ENCODE data around the gene MAPT.

MAPT gene

DNA sequence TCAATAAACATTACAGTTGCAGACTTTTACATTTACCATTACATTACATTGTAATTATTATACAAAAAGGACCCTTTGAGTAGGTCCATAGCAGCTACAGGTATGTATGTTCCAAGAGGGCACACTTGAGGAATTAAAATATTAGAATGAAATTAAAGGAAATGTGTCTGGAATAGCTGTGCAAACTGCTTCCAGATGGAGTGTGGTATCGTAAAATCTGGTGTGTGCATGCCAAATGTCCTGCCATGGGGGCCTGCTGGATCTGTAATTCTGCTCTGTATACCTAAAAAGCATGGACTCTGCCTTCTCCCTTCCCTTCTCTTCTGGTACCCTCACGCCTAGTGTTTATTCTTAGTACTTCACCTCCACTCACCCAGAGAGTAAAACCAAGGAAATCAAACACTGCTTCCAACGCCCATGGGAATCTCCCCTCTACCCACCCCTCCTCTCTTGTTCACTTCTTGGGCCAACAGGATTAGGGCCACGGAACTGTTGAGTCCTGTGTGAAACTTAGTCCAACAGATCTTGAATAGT, 143.4 kb downstream of the MAPT start:
- no peak for DNase-seq

DNA sequence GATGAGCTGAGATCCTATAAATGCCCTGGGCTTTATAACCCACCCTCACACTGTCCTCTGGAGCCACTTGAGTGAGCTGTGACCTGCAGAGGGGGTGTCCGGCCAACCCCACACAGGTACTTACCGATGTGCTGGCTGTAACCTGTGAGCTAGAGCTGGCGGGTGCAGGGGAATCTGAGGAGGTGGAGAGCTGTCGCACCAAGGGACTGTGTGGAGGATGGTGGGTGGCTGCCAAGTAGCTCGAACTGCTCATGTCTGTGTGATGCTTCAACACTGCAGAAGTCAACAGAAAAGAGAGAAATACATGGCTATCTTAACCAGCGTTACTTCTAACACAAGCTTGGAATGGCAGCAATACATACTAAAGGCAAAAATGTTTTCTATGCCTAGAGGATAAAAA, 144.1 kb downstream of the MAPT start:
- no peak for DNase-seq

DNA sequence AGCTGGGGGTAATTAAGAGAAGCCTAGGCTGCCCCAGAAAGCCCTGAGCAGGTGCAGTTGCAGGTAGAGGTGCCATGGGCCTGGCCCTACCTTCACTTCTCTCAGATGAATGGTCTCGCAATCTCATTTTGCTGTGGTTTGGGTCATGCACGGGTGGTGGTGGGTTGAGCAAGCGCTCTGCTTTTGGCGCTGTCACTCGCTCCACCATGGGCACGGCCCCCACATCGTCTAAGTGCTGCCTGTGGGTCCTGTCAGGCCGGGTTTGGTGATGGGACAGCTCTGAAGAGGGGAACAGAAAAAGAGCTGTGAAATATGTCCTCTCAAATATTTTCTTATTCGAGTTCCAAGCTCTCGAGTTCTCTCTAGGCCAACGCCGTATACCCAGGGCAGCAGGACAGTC, 144.6 kb downstream of the MAPT start:
- no peak for DNase-seq

DNA sequence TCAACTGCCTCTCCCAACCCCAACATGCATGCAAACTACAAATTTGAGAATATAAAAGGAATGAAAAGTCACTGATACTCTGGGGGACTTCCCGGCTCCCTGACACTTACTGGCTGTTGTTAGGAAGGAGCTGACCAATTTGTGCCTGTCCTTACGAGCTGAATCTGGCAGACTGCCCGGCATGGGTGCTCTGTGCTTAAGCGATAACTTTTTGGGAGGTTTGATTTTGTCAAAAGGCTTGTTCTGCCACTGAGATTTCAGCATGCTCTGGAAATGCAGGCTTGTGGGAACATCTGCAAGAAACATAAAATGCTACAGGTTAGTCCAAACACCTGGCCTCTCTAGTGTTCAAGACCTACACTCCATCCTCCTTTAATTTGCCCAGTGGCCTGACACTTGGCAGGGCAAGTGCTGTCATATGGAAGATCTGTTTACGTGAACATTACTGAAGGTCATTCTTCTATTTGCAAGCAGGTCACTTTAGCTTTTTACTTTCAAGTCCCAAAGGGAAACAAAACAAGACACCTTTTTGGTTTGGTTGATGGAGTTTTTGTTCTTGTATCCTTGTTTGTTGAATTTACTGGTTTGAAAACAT, 145.3 kb downstream of the MAPT start:
- no peak for DNase-seq

GRCh38 chr17:46042246-46042645, 147.9 kb downstream of the MAPT start:
- DNase-seq: no peak

- DNase-seq: no peak
These were observed 148.6 kb downstream of the MAPT start for GRCh38 chr17:46042925-46043324.

- no peak for DNase-seq
These were observed 149.3 kb downstream of the MAPT start for GRCh38 chr17:46043606-46044005.

DNA sequence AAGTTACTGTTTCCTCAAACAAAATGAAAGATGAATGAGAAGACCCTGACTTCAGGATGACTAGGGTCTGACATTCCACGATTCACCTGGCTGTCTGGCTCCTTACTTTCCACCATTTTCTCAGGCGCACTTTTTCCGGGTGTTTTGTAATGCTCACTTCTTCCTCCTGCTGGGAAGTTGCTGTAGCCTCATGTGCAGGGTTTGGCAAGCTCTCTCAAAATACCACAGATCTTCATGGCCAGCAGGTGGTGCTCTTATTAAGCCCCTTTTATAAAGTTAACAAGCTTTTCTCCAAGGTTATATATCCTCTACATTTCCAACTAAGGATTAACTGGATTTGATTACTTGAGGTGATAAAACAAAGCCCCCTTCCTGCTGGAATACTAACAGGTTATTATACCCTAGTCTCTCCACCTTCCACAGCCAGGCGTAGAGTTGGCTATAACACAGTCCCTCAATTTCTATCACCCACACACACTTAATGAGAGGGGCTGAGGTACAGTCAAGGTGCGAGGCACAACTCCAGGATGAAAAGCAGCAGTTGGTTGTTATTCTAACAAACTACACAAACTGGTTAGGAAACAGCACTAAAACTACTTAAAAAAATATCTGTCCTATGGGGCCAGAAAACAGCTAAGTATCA, 150.1 kb downstream of the MAPT start:
- DNase-seq: peak; percentile 54

- no peak for DNase-seq
These were observed 150.6 kb downstream of the MAPT start for GRCh38 chr17:46044989-46045388.

DNA sequence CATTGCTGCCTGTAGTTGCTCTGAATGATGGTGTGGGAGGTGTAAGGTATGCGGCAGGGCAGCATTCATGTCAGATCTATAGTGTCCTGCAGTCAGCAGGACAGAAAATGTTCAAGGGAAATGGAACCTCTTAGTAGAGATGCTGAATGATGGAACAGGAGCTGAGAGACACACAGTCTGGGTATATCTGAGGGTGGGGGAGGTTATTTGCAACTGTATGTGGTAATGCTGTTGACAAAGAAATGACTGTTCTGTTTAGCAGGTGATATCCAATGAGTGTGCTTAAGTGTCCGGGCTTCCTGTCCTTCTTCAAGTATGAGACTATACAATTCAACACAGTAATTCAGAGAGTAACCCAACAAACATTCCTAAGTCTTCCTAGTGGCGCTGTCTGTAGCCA, 151.3 kb downstream of the MAPT start:
- no peak for DNase-seq

DNA sequence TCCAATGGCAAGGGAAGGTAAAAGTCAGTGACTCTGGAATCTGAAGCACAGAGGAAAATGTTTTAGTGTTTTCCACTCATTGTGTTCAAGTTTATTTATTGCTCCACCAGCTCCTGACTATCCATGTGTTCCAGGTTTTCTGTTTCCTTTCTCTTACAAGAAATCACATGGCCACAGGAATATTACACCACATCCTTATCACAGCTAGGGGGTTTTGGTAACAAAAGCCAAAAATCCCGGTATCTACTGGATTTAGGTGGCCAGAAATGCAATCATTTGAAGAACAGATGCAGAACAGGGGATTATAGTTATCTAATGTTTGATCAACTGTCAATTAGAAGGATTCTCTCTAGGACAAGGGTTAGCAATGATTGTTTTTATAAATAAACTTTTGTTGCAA, 152.6 kb downstream of the MAPT start:
- DNase-seq: no peak

DNA sequence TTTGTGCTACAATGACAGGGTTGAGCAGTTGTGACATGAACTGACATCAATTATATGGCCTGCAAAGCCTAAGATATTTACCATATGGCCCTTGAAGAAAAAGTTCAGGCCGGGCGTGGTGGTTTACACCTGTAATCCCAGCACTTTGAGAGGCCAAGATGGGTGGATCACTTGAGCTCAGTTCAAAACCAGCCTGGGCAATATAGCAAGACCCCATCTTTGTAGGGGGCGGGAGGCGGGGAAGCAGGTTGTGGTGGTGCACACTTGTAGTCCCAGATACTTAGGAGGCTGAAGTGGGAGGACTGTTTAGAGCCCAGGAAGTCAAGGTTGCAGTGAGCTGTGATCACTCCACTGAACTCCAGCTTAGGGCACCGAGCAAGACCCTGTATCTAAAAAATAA, 153.0 kb downstream of the MAPT start:
- no peak for DNase-seq

- no peak for DNase-seq
These were observed 153.5 kb downstream of the MAPT start for GRCh38 chr17:46047856-46048255.

DNA sequence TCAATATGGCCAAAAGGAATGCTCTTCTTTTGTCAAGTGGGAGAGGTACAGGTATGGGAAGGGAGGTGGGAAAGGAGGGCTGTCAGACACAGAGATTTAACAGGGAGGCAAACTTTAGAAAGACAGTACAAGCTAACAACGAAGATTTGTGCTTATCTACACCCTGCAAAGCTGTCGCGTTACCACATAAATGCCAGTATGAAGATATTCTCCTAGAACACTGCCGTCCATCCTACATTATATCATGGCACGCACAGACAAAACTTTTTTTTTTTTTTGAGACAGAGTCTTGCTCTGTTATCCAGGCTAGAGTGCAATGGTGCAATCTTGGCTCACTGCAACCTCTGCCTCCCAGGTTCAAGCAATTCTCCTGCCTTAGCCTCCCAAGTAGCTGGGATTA, 155.3 kb downstream of the MAPT start:
- no peak for DNase-seq

- no peak for DNase-seq
These were observed 159.7 kb downstream of the MAPT start for GRCh38 chr17:46053911-46054534.

GRCh38 chr17:46056800-46057304, 162.5 kb downstream of the MAPT start:
- no peak for DNase-seq

GRCh38 chr17:46057366-46057765, 163.0 kb downstream of the MAPT start:
- no peak for DNase-seq

GRCh38 chr17:46059486-46059885, 165.1 kb downstream of the MAPT start:
- no peak for DNase-seq

DNA sequence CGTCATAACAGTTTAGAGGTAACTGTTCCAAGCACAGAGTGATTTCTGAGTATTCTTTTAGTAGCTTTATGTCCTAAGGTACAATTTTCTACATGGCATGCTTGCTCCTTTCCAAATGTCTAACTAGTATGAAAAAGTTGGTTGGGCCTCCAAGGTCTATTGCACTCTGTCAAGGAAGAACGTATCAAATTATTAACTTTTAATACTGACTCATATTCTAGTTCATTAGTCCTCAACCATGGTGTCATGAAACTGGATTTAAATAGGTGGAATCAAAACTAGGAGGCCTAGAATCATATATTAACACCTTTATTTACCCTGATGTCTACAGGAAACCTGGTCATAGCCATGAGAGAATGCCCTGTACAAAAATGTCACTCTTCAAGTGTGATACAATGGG, 166.1 kb downstream of the MAPT start:
- DNase-seq: no peak

DNA sequence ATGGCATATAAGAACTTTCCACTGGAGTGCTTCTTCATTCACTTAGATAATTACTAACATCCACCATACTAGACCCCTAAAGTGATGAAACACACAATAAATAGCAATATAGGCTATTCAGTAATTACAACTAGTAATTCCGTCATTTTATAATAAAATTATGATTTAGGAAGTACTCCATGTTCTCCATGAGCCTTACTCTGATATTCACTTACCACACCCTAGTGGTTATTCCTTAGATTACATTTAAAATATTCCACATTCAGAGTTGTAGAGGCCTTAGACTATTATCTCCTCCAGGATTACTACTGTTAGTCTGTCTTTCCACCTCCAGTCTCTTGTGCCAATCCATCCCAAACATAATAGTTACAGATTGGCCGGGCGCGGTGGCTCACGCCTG, 167.1 kb downstream of the MAPT start:
- DNase-seq: no peak

- no peak for DNase-seq
These were observed 168.9 kb downstream of the MAPT start for GRCh38 chr17:46063241-46063640.

DNA sequence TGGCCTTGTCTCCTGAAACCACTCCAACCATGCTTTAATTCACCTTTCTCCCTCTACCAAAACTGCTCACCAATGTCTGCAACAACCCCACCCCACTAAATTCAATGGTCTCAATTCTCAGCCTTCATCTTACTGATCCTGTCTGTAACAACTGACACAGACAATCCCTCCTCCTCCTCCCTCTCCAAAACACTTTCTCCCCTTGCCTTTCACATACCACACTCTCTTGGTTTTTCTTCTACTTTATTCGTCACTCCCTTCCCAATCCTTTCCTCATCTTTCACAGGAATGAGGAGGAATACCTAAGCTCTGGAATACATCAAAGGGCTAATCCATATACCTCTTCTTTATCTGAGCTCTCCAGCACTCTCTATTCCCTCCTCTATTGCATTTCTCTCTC, 170.1 kb downstream of the MAPT start:
- no peak for DNase-seq

GRCh38 chr17:46071796-46072195, 177.4 kb downstream of the MAPT start:
- no peak for DNase-seq

DNA sequence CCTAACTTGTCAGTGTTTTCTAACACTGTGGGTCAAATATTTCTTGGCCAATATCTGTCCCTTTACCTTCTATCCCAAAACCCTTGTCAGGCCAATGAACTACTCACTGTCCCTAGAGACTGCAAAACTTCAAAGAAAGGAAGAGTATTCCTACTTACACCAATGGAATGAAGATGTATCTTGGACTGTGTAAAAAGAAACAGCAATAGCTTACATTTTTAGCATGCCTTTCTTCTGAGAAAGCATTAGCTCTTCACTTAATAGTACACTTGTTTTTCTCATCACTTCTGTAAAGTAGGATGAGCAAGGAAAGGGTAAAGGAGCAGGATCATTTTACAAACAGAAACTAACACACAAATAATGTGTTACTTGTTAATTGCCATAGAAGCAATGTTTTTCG, 178.6 kb downstream of the MAPT start:
- no peak for DNase-seq

All from DMS153 (cell line).